Activated CD8-positive, alpha-beta memory T cell treated with anti-CD3 and anti-CD28 coated beads for 36 hours (primary cell): ENCODE measurements around the gene SUMO3. TPM values are rescaled to one million over a fixed set of nuclear protein-coding genes. Genes with fewer than 3 reads are reported as not detected.

Source experiments
- CTCF ChIA-PET: fragments of 350-600 bp; sonication (Branson Sonifier 250); formaldehyde crosslinking; loops from one replicate; lab custom pipeline; 2021; ENCODE audit warnings: antibody characterized with exemption; lab: Charles Lee
- POLR2A ChIA-PET: fragments of 350-600 bp; sonication (Branson Sonifier 250); formaldehyde crosslinking; loops from one replicate; lab custom pipeline; 2021; ENCODE audit warnings: antibody characterized with exemption; lab: Charles Lee
- total RNA-seq, 2 experiments: library from RNA; stranded (reverse); gene quantifications; one replicate each; pipeline ENCODE4 v1.2.3, GENCODE V29; 2021

SUMO3 gene
- total RNA-seq, 2 experiments from 2014 or later, result 81.6 to 83.1 TPM

GRCh38 chr21:44848821-44849521 lies 31.1 kb upstream of the SUMO3 start:
- ChIA-PET CTCF (no interaction called here), POLR2A (no interaction called here)

DNA sequence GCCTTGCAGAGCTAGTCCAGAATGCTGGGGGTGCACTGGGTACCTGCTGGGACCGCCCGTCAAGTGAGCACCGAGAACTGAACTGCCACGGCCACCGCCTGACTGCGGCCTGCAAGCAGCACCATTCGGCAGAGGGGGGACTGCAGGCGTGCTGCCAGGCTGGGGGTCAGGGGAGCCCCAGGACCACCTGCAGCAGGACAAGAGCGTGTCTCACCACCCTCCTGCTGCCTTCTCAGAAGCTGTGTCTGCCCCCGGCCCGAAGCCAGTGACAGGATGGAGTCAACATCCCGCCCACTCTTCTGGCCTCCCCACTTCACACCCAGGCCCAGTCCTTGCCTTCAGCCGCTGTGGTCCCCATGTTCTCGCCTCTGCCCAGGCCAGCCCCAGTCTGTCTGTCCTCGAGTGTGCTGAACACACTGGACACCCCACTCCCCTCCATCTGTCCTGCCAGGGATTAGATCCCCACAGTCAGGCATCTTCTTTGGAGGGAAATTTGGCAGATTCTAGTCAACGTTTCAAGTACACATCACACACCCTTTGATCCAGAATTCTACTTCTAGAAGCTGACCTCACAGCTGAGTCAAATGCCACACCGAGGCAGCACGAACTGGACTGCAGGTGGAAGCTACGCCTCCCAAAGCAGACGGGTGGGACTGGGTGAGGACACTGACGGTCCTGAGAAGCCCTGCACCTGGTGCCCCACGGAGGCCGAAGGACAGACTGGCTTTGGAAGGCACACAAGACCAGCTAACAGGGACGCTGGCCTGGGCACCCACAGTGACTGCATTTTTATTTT lies 29.6 kb upstream of the SUMO3 start:
- ChIA-PET POLR2A (interaction anchor here (0.6 kb wide), 1 partner anchor 801 kb away, joined by 4 read pairs; no protein-coding TSS in a partner anchor), CTCF (interaction anchor here (0.7 to 1.1 kb wide), 2 partner anchors 25 to 180 kb away, joined by 3 to 4 read pairs; no protein-coding TSS in a partner anchor)

DNA sequence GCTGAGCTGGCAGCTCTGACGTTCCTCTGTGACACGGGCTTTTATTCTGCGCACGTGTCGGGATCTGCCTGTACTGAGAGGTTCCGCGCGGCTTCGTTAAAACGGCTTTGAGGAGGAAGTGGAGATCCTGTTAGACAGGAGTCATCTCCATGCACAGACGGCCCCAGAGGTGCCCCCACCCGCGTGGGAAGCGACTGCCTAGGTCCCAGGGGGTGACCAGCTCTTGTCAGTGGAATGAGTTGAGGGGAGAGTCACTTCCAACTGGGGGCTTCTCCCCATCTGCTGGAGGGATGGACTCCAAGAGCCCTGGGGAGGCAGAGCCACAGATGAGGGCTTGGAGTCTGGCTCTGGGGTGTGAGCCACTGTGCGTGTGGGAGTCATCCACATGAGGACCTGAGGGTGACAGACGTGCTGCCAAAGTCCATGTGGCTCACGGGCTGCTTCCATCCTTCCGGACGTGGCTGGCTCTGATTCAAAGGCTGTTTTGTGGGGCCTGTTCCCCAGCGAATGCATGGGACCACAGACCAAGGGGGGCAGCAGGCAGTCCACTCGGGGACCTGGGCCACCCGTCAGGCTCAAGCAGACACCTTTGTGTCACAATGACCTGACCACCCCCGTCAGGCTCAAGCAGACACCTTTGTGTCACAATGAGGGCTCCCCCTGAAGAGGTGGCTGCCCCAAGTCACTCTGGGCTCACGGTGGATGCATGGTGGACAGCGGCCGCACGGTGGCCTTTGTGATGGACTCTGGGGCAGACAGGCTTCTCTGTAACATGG lies 28.8 kb upstream of the SUMO3 start:
- POLR2A ChIA-PET, result no interaction called here
- CTCF ChIA-PET, result interaction anchor here (1.1 kb wide), 1 partner anchor 179 kb away, joined by 4 read pairs; no protein-coding TSS in a partner anchor

DNA sequence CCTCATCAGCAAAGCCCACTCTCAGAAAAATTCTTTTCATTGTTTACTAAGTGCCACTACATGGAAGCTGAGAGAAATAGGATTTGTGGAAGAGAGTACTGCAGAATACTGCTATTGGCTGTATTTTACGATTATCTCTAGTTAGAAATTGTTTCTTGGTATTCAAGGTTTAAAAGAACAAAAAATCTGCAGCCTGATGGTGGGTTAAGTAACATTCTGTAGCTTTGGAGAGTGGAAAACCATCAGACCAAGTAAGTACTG lies 28.3 kb upstream of the SUMO3 start:
- ChIA-PET POLR2A (no interaction called here), CTCF (interaction anchor here (1.1 kb wide), 1 partner anchor 179 kb away, joined by 4 read pairs; no protein-coding TSS in a partner anchor)

- ChIA-PET CTCF (interaction anchor here (1.1 kb wide), 1 partner anchor 178 kb away, joined by 4 read pairs; no protein-coding TSS in a partner anchor), POLR2A (no interaction called here)
These were observed 27.8 kb upstream of the SUMO3 start for GRCh38 chr21:44845418-44846223.

DNA sequence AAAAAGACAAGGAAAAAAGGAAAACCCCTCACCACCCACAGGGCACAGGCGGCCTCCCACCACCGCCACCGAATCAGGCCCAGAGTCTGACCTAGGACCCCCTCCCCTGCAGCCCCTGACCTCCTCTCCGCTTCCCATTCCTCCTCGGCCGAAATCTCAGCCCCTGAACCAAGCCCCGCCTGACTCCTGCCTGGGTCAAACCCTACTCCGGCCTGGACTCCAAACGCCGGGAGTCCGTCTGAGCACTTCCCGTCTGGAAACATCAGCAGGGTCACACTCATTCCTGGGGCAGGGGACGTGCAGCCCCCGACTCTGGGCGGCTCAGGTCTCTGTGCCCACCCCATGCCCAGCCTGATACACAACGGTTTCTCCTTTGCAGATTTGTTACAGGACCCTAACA lies 26.4 kb upstream of the SUMO3 start:
- CTCF ChIA-PET, result interaction anchor here (1.0 kb wide), 1 partner anchor 334 kb away, joined by 3 read pairs; no protein-coding TSS in a partner anchor
- POLR2A ChIA-PET, result no interaction called here

DNA sequence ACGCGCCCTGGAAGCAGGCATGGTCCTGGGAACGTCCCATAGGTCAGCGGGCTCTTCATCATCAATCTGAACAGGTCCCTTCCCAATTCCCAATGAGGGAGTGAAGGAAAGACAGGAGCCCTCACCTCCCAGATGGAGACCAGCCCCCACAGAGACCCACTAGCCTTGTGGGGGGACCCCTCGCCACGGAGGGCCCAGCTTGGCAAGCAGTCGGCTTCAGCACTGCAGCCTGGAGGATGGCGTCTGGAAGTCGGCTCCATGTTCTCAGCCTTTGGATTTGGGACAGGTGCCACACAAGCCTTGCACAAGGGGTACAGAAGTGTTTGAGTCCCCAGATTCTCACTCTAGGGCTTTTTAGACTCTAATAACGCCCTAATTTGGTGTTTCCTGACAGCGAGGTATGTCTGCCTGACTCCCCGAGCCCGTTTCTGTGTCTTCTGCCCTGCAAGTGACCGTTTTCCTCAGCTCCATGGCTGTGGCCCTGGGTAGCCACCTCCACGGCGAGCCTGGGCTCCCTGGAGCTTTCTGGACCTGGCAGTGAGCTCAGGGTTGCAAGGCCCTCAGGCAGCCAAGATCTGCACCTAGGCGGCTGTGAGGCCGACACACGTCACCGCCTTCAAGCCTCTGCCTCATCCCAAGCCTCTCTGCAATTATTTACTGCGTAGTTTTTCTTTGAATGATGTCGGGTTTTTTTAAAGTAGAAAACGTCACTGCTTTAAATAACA lies 25.0 kb upstream of the SUMO3 start:
- POLR2A ChIA-PET, result no interaction called here
- CTCF ChIA-PET, result no interaction called here

GRCh38 chr21:44842087-44842486 lies 24.2 kb upstream of the SUMO3 start:
- CTCF ChIA-PET, result no interaction called here
- POLR2A ChIA-PET, result no interaction called here

DNA sequence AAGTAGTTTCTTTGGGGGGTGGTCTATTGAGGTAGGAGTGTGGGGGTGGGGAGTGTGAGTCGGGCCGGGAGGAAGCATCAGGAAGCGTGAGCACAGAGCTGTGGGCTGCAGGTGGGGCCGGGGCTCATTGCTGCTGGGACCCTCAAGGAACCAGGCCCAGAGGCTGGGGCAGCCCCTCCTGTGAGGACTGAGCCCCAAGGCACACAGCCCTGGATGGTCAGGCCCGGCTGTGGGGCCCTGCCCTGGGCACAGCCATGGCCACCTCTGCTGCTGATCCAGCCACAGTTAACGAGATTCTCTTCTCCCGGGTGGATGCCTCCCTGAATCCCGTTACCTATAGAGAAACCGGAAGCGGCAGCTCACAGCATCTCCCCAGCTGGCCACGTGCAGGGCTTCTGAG lies 22.9 kb upstream of the SUMO3 start:
- POLR2A ChIA-PET, result no interaction called here
- CTCF ChIA-PET, result no interaction called here

GRCh38 chr21:44838951-44839350 lies 21.1 kb upstream of the SUMO3 start:
- POLR2A ChIA-PET, result no interaction called here
- CTCF ChIA-PET, result no interaction called here

GRCh38 chr21:44838039-44838895 lies 20.4 kb upstream of the SUMO3 start:
- CTCF ChIA-PET, result no interaction called here
- POLR2A ChIA-PET, result interaction anchor here (0.7 kb wide), 1 partner anchor 705 kb away, joined by 3 read pairs; no protein-coding TSS in a partner anchor

DNA sequence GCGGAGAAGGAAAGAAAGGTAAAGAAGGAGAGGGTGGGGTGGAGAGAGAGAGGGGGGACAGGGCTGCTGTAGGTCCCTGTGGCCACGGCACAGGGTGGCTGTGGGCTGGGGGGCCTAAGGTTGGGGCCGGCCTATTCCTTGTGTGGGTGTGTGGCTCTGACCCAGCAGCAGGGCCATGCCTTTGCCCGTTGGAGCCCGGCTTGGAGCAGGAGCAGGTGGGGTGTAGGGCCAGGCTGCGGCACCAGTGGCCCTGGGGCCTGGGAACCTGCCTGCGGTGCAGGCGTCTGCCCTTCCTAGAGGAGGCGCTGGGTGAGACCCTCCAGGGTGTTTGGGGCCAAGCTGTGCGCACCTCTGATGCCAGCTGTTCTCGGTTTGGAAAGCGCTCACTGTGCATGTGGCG lies 19.7 kb upstream of the SUMO3 start:
- POLR2A ChIA-PET, result interaction anchor here (0.7 kb wide), 1 partner anchor 705 kb away, joined by 3 read pairs; no protein-coding TSS in a partner anchor
- CTCF ChIA-PET, result interaction anchor here (0.7 kb wide), 1 partner anchor 452 kb away, joined by 5 read pairs; no protein-coding TSS in a partner anchor

DNA sequence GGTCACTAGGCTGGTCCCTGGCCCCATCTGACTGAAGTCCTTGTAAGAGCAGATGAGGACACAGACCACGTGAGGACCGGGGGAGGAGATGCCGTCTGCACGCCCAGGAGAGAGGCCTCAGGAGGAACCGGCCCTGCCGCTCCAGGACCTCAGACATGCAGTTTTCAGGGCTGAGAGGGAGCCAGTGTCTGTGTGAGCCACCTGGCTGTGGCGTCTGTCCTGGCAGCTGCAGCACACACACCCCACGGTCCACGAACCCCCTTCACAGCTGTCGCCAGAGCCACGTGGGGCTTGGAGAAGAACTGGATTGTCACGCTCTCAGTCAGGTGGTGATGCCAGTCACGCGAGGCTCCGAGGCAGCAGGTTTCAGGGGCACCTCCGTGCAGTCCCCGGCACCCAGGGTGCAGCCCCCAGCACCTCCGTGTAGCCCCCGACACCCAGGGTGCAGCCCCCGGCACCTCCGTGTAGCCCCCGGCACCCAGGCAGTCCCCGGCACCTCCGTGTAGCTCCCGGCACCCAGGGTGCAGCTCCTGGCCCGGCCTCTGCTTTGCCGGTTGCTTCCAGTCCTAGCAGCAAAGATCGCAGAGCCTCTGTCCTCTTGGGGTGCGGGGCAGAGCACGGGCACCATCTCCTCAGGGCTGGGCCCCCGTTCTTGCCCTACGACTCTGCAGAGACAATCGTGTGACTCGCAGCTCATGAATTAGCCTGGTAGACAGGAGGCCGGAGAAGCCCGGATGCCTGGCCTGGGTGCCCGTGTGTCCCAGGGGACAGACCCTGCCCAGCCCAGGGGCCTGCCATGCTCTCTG lies 19.0 kb upstream of the SUMO3 start:
- ChIA-PET POLR2A (no interaction called here), CTCF (interaction anchor here (0.7 kb wide), 1 partner anchor 453 kb away, joined by 5 read pairs; no protein-coding TSS in a partner anchor)

DNA sequence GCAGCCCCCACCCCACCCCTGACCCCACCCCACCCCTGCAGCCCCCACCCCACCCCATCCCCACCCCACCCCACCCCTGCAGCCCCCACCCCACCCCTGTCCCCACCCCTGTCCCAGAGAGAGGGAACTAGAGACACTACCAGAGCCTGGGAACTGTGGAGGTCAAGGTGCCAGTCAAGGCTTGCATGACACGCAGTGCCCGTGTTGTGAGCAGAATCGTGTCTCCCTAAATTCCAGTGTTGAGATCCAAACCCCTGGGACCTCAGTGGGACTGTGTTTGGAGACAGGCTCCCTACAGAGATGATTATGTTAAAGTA lies 18.4 kb upstream of the SUMO3 start:
- ChIA-PET CTCF (no interaction called here), POLR2A (no interaction called here)

GRCh38 chr21:44835647-44835973 lies 17.7 kb upstream of the SUMO3 start:
- CTCF ChIA-PET, result no interaction called here

DNA sequence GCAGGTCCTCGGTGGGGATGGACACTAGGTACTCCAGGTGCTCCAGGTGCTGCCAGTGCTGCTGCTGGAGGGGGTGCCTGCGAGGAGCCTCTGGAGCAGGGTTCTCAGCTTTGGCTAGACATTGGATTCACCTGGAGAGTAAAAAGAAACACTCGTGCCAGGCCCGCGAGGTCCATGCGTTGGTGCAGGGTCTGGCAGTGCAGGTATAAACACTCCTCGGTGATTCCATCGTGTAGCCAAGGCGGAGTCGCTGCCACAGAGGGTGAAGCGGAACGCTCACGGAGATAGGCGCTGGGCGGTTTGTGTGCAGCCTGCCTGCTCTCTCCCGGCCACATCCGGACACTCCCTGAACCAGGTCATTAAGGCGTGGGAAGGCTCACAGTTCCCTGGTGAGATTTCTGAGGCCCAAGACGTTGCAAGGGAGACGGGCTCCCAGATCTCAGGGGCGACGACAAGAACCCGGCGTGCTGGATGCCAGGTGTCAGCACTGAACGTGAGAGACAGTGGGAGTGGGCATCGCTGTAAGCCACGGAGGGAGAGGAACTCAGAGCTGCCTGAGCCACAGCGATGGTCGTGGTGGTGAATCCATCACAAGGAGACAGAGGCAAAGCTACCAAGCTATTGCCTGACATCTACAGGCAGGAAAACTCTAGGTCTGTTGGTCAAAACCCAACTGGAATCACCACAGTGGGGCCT lies 17.2 kb upstream of the SUMO3 start:
- ChIA-PET CTCF (no interaction called here), POLR2A (no interaction called here)

More at GRCh38 chr21:44835647-44835973, 17.7 kb upstream of the SUMO3 start:
- POLR2A ChIA-PET, result no interaction called here
